Jurkat, Clone E6-1 (cell line): ENCODE data around the gene CASP10. TPM values are rescaled to one million over a fixed set of nuclear protein-coding genes. Genes with fewer than 3 reads are reported as not detected.
"Not testable (repeated sequence)": the region's sequence is repeated elsewhere in the genome, so short reads cannot be mapped to it uniquely, and the experiment has no call there.

Source experiments
- DNase-seq: peaks from one replicate; pipeline ENCODE4 v3.0.0-alpha.2; 2011; ENCODE audit warnings: low read depth, low spot score
- H3K4me3 ChIP-seq: 2 replicates; pipeline ENCODE4 v1.5.1; 2011; ENCODE audit warnings: mild to moderate bottlenecking, low read length, control low read depth, moderate library complexity
- polyA plus RNA-seq: library from polyadenylated mRNA; unstranded; fragments of >200 nt; gene quantifications from one replicate; pipeline ENCODE4 v1.2.1, GENCODE V29; 2012; ENCODE audit warnings: missing spikeins; ENCODE audit not compliant: insufficient read length, insufficient read depth

CASP10 gene
- 3.7 TPM for polyA plus RNA-seq

DNA sequence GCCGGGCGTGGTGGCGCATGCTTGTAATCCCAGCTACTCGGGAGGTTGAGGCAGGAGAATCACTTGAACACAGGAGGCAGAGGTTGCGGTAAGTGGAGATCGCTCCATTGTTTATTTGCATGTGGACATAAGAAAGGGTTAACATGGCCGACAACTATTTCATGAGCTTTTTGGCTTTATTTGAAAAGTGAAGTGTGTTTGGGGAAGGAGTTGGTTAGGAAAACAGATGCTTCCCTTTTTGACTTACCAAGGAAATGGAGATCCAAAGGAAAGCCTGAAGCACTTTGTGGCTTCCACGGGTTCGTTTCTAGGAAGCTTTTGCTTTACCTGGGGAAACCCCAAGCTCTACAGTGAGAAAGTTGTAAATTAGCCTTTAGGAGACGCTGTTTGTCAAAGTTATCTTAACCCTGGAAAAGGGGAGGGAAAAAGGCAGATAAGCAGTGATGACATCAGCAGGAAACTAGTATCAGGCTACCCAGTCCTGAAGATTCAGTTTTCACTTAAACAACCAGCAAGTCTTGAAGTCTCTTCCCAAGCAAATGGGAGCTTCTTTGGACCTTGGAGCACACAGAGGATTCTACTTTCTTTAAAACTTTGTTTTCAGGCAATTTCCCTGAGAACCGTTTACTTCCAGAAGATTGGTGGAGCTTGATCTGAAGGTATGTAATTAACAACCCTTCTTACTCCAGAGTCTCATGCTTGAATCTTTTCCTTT, at the start of gene CASP10:
Gene CASP10 (plus strand): TSS at position 492 of the 715 bp plus-strand sequence. CDS start 2,637 bp downstream, outside the sequence.
- peak; percentile 80 for DNase-seq
- peak within 1 kb of the TSS; percentile 58 for H3K4me3 ChIP-seq

DNA sequence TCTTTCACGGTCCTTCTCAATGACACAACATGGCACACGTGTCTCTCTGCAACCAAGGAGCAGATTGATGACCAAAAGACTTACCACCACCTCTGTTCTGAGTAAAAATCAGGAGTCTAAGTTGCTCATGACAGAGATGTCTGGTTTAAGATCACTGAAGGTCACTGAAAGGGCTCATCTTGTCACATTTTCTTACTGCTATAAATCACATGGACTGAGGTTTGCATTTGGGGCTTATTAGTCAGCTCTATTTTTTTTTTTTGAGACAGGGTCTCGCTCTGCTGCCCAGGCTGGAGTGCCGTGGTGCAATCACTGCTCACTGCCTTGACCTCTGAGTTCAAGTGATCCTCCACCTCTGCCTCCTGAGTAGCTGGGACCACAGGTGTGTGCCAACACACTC, 47.6 kb upstream of the CASP10 start:
- H3K4me3 ChIP-seq = no peak overlapping the region
- no peak for DNase-seq

- H3K4me3 ChIP-seq = no peak overlapping the region
- no peak for DNase-seq
These were observed 46.0 kb upstream of the CASP10 start for GRCh38 chr2:201136889-201137321.

- no peak overlapping the region for H3K4me3 ChIP-seq
- DNase-seq = no peak
These were observed 45.2 kb upstream of the CASP10 start for GRCh38 chr2:201137505-201138400.

- no peak for DNase-seq
These were observed 44.5 kb upstream of the CASP10 start for GRCh38 chr2:201138401-201138970.

GRCh38 chr2:201138986-201139781, 43.8 kb upstream of the CASP10 start:
- DNase-seq, H3K4me3 ChIP-seq: not testable (repeated sequence)

More at GRCh38 chr2:201138401-201138970, 44.5 kb upstream of the CASP10 start:
- H3K4me3 ChIP-seq = no peak overlapping the region

- H3K4me3 ChIP-seq = no peak overlapping the region
- no peak for DNase-seq
These were observed 42.9 kb upstream of the CASP10 start for GRCh38 chr2:201139836-201140604.

GRCh38 chr2:201144101-201145051, 38.6 kb upstream of the CASP10 start:
- no peak for DNase-seq
- H3K4me3 ChIP-seq = no peak overlapping the region

- no peak overlapping the region for H3K4me3 ChIP-seq
- no peak for DNase-seq
These were observed 34.4 kb upstream of the CASP10 start for GRCh38 chr2:201148434-201148990.

DNA sequence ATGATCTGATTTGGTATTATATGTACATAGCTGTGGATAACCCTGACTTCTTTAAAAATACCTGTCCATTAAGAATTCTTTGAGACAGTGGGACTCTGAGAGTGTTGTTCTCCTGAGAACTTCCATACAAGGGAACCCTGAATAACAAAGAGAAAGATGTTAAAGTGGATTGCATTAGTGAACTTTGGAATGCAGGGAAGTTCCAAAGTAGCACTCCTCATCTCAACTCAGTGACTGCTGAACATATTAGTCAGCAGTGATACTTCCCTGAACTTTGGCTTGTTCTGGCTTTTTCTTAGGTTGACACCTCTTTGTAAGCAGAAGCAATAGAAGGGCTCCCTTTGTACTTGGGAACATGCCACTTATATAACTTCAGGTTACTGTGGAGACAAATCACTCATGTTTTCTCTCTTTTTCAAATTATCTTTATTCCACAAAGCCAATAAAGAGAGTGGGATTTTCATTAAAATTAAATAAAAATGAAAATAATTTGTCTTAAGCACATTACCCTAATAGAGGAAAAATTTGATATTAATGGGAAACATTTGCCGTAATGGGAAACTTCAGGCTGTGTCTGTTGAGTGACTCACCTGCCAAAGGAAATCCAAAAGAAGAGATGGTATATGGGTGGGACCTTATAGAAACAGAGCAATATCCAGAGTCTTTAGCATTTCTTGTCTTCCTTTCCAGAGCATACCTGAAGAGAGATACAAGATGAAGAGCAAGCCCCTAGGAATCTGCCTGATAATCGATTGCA, 33.7 kb upstream of the CASP10 start:
- H3K4me3 ChIP-seq = no peak overlapping the region
- DNase-seq = no peak

- DNase-seq, H3K4me3 ChIP-seq: not testable (repeated sequence)
These were observed 33.1 kb upstream of the CASP10 start for GRCh38 chr2:201149821-201150165.

- DNase-seq = no peak
- H3K4me3 ChIP-seq = no peak overlapping the region
These were observed 32.4 kb upstream of the CASP10 start for GRCh38 chr2:201150454-201151020.

GRCh38 chr2:201151127-201151981, 31.6 kb upstream of the CASP10 start:
- DNase-seq = no peak
- H3K4me3 ChIP-seq = no peak overlapping the region

DNA sequence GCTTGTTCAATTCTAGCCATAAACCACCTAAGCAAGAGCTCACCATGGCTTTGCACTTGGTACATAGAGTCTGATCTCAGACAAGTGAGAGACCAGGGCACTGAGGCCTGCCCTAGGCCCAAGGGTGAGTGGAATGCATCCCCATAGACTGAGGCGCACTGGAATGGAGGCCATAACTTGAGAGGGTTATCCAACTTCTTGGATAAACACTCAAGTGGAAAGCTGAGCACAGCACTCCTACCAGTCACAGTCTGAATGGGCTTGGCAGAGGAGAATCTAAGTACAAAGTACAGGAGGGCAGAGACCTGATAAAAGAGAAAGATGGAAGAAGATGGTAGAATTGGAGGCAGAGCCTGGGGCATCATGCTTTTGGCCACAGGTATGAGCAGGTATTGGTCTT, 30.4 kb upstream of the CASP10 start:
- H3K4me3 ChIP-seq = no peak overlapping the region
- DNase-seq = no peak
